ENCODE data around the gene FHAD1.
A peak's percentile ranks its signal among the peaks of the same experiment; 100 is the strongest.
"Not testable (repeated sequence)": the region's sequence is repeated elsewhere in the genome, so short reads cannot be mapped to it uniquely, and the experiment has no call there.

FHAD1 gene

DNA sequence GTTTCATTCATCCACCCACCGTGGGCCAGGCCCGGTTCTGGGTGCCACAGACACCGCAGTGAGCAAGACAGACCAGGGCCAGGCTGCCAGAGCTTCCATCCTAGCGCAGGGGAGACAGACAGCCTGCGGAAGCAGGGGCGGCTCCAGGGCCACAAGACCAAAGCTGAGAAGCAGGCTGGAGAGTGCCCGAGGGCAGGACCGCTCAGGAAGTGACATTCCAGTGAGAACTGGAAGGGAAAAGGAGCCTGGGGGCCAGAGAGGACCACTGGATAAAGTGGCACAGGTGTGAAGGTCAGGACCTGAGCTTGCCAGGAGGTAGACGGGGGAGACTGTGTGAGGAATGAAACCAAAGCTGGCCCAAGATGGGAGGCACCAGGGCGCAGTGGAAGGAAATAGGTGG is 103.1 kb downstream of the FHAD1 start:
- DNase-seq: no peak

DNA sequence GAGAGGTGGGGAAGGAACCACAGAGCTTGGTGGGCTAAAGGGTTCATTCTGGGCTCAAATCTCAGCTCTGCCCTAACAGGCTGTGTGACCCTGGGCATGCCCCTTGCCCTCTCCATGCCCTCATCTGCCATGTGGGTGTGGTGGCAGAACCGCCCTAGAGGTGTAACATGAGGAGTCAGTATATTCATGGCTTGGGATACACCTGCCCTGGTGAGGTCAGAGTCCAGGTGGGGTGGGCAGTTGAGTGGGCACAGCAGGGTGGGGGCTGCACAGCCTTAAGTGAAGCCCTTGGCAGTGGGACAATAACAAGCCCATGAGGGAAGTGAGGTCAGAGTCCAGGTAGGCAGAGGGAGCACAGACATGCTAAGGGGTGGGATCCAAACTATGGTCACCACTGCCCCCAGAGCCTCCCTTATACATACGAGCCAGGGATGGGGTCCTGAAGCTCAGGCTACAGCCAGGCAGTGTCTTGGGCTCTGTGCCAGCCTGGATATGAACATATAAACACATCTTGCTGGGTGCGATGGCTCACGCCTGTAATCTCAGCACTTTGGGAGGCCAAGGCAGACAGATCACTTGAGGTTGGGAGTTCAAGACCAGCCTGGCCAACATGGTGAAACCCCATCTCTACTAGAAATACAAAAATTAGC is 103.7 kb downstream of the FHAD1 start:
- DNase-seq: no peak

DNA sequence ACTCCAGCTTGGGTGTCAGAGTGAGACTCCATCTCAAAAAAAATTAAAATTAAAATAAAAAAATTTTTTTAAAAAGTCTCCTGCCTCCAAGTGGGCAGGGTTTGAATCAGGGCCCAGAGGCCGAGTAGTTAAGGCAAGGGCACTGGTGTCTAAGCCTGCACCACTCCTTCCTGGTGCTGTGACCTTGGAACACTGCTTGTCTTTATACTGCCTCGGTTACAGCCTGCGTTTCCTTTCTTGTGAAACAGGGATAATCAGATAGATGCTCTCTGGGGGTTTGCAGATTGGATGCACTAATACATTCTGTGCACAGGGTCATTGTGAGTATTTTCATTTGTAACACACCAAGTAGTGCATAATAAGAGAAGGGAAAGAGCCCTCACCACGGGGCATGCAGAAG is 104.3 kb downstream of the FHAD1 start:
- no peak for DNase-seq

DNA sequence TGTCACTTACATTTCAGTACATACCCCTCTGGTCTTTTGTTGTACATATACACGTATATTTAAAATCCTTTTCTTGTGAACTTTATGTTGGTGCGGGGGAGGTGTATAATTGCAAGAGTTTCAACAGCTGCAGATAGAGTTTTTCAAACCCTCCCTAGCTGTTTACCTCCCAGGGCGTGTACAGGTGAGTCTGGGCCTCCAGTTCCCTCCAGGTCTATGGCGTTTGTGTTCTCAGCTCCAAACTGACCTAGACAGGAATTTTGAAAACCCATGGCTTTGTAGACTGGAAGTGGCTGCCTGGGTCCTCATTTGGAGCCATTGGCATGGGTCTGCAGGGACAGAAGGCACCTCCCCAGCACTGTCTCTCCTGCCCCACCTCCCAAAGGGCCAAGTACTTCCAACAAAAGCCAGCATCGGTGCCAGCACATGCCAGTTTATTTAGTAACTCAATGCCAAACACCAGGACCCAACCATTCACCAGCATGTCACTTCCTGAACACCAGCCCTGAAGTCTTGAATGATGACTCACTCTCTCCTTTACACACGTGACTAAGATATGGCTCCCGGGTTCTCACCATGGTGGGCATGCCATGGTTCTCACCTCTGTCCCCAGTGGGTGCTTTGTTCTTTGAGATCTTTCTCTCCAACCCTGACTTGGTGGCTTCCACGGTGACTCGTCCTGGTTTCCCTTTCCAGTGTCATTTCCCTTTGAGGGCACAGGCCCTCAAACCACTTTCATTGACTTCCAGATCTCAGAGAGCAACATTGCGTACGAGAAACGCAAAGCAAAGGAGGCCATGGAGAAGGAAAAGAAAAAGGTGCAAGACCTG is 105.3 kb downstream of the FHAD1 start:
- peak; percentile 14 for DNase-seq

DNA sequence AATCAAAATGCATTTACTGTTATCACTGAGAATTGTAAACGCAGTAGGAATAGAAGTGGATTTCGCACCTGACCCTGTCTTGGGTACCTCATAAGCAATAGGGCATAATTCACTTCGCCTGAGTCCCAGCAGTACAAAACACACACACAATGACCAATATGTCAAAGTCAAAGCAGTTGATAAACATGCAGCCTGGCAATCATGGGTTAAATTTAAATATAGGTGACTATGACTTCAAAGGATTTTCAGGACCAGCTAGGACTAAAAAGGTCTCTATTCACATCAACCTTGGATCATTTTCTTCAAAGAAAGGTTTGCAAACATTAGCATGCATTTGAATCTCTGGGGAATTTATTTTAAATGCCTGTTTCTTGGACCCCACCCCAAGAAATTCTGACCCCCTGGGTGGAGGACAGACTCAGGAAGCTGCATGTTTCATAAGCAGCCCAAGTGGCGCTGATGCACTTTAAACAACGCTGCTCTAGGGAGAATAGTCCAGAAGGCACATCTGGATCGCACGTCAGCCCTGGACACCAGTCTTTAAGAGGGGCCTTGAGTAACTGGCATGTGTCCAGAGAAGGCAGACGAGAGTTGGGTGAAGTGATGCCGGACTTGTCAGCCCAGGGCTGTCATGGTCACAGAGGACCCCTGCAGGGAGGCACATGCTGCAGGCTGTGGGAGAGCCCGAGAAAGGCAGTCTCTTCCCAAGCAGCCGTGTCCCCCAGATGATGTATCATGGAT is 107.0 kb downstream of the FHAD1 start:
- no peak for DNase-seq

DNA sequence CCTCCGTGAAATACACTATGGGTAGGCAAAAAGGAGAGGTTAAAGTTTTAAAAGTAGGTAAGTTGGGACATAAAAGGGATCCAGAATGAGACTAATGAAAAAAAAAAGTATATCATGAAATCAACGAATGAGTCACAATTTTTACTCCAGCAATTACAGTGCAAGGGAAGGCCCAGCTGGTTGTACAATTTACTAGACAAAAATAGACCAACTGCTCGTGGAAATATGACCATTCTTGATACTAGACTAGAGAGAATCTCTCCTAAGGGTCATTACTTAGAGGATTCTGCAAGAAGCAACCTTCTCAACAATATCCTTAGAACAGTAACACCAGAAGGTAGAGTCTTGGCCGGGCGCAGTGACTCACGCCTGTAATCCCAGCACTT is 107.5 kb downstream of the FHAD1 start:
- no peak for DNase-seq

DNA sequence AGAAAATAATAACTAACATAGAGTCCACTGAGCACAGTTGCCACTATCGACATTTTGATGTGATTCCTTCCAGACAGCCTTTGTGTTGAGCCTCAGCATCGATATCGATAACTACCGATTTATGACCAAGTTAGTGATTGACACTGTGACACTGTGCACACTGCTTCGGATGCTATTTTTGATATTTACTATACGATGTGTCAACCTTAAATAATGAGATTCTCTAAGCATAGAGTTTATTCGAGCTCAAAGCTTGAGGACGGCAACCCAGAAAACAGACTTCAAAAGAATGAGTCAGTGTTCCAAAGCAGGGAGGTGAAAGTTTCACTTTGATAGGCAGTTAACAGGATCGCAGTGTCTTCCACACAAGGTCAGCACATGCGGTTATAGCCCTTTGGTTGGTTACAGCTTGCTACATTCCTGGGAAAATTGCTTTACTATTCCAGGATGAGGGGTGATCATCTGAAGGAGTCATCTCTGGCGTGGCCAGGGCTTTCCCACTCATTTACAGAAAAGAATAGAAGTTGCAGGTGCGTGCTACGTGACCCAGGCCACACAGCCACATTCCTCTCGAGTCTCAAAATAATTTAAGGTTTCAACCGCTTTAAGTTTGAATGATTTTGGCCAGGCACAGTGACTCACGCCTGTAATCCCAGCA is 109.1 kb downstream of the FHAD1 start:
- DNase-seq: no peak

DNA sequence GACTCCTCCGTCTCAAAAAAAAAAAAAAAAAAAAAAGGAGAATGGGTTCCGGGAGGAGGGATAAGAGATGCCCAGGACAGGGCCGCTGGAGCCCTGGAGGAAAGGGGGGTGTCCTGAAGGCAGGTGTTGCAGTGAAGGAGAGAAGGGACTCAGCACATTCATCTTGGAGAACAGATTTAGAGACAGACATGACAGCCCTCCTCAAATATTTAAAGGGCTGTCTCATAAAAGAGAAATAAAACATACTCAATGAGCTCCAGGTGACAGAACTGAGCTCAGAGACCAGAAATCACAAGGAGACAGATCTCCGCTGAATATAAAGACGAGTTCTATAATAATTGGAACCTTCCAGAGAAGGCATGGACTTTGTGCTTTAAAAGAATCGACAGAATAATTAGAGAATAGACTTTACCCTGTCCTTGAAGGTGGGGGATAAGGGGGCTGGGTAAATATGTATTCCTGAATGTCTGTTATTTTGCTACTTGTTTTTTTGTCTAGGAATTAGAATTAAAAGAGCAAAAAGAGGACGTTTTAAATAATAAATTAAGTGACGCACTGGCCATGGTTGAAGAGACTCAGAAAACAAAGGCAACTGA is 110.7 kb downstream of the FHAD1 start:
- DNase-seq: no peak

DNA sequence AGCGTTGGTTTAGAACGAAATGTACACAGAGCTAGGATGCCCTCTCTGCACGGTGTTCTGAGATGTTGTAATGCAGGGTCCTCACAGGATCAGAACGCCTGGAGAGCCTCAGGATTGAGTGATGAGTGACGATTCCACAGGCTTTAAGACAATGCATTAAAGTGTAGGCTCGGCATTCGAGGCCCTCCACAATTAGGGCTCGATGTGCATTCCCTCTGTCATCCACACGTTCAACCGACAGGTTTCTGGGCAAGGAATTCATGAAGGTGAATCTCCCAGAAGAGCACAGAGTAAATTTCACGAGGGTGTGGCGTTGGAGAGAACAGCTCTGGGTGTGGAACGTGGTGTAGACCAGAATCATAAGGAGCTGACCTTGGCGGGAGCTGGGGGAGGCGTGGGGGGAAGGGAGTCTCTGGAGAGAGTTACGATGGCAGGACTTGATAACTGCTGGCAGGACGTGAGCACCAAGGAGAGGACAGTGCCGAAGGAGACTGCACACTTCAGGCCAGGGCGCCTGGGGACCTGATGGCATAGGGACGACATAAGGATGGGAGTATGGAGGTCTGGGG is 111.6 kb downstream of the FHAD1 start:
- DNase-seq: peak; percentile 31

DNA sequence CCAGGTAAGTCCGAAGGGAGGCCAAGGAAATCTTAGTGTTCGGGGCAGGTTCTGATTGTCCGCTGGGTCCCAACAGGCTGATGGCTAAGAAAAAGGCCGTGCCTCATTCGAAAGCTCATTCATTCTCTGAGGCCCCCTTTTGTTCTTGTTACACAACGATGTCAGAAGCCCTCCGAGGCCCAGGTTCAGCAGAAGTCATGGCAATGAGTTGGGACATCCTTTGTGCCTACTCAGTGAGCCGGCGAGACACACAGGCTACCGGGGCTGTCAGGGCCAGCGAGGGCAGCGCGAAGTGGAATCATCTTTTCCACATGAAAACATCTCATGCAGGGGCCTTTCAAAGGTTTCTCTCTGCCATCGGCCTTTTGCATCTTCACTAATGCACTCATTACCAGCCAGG is 113.7 kb downstream of the FHAD1 start:
- DNase-seq: no peak

DNA sequence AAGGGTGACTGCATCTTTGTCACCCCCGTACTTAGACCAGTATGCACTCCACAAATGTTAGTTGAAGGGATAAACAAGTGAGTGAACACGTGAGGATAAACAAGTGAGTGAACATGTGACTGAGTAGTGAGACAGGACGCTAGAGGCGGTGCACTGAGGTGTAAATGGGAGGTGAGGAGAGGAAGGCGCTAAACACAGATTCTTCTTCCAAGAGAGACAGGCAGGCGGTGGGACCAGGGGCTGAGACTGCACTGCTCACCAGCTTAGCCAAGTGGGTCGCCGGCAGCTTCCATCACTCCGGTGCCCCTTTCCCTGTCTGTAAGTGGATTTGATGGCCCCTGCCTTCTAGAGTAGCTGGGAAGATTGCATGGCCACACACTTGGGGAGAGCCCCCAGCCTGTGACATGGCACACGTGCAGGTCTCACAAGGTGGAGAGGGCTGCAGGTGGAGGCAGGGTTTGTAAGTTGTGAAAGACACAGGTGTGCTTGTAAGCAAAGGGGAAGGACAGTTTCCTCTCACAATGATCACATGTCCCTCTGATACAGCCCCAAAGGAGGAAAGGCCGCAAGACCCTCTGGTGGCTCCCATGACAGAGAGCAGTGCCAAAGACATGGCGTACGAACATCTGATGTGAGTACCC is 115.2 kb downstream of the FHAD1 start:
- DNase-seq: no peak

DNA sequence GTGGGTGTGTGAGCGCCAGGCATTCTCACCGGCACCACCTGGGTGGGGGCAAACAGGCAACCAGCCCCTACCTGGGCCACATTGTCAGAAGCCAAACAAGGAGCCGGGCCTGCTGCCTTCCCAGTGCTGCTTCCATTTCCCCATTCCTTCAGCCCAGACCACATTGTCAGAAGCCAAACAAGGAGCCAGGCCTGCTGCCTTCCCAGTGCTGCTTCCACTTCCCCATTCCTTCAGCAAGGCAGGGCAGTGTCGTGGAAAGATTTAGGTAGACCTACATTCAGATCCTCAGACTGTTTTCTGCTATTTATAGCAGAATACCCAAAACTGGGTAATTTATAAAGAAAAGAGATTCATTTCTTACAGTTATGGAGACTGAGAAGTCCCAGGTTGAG is 115.7 kb downstream of the FHAD1 start:
- DNase-seq: no peak

DNA sequence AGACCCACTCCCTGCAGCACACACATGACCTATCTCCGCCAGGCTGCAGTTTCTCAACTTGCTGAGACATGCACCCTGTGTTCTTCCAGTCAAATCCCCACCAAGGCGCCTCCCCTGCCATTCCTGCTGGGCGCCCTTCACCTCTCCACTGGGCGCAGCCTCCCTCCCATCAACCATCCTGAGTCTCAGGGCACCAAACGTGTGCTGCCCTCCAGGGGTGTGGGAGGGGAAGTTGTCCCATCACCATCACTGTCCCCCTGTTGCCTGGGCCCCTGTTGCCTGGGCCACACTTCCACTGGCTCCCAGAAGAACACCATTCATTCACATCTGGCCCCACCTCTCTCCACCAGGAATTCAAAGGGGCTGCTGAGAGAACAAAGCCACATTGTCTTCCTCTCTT is 117.7 kb downstream of the FHAD1 start:
- no peak for DNase-seq

DNA sequence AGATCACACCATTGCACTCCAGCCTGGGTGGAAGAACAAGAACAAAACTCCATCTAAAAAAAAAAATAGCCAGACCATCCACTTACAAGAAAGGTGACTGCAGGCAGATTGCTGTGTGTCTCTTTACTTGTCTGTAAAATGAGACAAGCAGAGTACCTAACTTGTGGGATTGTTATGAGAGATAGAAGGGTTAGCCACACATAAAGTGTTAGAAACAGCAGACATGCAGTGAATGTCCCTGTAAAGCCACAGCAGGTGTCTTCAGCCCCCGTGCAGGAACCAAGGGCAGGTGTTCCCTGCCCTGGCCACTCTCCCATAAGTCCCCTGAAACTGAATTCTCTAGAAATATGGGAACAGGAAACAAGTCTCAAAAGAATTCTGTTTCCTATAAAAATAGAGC is 121.9 kb downstream of the FHAD1 start:
- no peak for DNase-seq

DNA sequence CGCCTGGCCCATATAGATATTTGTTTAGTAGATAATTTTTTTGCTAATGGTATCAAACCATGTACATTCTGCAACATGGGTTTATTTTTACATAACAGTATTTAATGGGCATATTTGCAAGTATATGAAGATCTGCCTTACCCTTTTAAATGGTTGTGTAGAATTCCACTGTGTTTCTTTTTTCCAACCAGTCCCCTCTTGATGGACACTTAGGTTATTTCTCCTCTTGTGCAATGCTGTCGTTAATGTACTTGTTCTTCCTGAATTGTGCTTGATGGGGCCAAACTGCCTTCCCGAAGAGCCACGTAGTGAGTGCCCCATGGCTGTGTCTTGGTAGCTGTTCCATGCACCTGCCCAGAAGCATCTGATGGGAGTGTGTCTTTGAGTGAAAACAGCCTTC is 123.2 kb downstream of the FHAD1 start:
- no peak for DNase-seq

DNA sequence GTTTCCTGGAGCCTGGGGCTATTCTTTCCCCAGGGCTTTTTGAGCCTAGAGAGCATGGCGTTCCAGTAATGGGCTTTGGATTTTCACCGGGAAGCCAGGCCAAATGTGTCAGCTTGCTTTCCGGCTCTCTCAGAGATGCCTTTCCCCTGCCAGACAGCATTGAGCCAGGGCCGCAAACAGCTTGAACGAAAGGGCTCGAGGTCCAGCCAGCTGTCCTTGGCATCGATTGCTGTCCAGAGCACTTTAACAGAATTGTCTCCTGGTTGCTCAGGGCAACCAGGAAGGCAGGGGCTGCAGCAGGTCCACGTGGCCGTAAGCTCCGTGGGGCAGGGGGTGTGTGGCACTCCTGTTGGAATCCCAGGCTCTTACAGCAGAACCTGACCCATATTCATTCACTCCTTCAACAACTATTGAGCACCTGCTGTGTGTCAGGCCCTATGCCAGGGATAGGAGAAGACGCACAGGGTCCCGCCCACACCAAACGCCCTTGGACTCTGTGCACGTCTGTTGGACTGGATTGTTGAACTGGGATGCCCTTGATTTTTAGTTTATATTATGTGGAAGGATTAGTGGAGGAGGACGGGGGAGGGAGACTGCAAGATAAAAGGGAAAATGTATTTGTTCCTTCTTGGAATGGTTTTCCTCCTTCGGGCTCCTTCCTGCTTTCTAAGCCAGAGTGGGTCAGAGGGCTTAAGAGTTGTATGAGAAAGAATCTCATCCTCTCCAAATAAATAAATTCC is 123.9 kb downstream of the FHAD1 start:
- DNase-seq: no peak

DNA sequence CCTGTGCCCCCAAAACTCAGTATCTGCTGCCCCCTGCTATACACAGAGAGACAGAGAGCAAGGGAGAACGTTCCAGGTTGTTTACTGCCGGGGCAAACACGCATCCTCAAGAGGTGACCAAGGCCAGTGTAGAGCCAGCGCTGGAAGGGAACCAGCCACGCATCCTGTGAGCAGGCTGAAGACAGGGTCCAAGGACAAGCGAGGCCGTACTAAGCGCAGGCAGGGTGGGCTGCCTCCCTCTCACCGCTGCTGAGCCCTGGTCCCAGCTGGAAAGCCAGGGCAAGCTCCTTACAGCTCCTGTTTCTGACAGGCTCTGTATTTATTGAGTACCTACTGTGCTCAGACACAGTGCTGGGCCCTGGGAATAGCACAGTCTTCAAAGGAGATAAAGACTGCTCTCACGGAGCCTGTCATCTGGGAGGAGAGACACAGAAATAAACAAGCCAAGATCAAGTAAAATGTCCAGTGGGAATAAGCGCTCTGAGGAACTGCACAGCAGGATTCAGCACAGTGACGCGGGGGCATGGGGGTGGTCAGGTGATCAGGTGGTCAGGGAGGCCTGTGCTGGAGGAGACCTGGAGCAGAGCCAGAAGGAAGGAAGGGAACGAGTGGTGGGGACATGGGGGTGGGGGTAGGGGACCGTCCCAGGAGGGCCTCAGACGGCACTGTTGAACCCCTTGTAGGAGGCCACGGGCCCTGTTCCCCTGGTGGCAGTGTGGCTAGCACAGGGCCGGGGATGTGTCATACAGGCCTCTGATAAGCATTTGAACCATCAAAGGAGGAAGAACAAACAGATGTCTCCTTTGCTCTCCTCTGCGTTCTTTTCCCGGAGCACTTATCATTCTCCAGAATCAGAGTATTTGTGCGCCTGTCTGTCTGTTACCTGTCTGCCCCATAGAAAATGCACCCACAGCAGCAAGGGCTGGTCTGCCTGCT is 124.9 kb downstream of the FHAD1 start:
- DNase-seq: no peak

DNA sequence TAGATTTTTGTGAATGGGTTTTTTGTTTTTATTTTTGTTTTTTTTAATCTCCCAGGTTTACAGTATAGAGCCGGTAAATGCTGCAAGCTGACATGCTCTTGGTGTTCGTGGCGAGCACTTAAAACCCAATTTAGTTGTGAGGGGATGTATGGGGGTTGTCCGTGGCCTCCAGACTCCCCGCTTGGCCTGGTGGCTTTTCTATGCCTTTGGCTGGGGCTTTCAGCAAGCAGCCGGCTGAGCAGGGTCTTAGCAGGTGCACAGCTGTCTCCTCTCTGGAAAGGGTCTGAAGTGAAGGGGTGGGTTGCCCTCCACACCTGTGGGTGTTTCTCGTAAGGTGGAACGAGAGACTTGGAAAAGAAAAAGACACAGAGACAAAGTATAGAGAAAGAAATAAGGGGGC is 131.7 kb downstream of the FHAD1 start:
- DNase-seq: no peak

DNA sequence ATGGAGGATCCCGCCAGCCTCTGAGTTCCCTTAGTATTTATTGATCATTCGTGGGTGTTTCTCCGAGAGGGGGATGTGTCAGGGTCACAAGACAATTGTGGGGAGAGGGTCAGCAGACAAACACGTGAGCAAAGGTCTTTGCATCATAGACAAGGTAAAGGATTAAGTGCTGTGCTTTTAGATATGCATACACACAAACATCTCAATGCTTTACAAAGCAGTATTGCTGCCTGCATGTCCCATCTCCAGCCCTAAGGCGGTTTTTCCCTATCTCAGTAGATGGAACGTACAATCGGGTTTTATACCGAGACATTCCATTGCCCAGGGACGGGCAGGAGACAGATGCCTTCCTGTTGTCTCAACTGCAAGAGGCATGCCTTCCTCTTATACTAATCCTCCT is 132.1 kb downstream of the FHAD1 start:
- not testable (repeated sequence) for DNase-seq
